GM12878 (cell line): Measurements from ENCODE around the gene DIP2C.

Experiments
- CREB1 ChIP-seq: IDR thresholded peaks from 2 replicates; pipeline ENCODE4 v1.6.1; 2012; ENCODE audit warnings: low read depth, mild to moderate bottlenecking, inconsistent platforms
- EP300 ChIP-seq, 2 experiments: fragments of 150-350 bp in 1 of 2; IDR thresholded peaks; 2 replicates each; pipeline ENCODE4 v1.6.1; 2011 to 2012; ENCODE audit warnings: low read depth in 2 of 2, low read length in 2 of 2, borderline replicate concordance in 1 of 2, improper control_type of control experiment in 1 of 2, inconsistent platforms in 1 of 2; ENCODE audit not compliant: control insufficient read depth in 1 of 2
- ETV6 ChIP-seq, 2 experiments: fragments of 450-650 bp in 1 of 2; IDR thresholded peaks in 1 of 2; conservative IDR thresholded peaks in 1 of 2; 2 replicates each; pipeline ENCODE4 v1.6.1; 2014; ENCODE audit warnings: antibody characterized with exemption in 1 of 2, borderline replicate concordance in 1 of 2, low read depth in 1 of 2, mild to moderate bottlenecking in 1 of 2, moderate library complexity in 1 of 2
- JUND ChIP-seq: IDR thresholded peaks from 2 replicates; pipeline ENCODE4 v1.6.1; 2012; ENCODE audit warnings: low read depth, mild to moderate bottlenecking, low read length, improper control_type of control experiment, moderate library complexity
- PAX5 ChIP-seq: IDR thresholded peaks from 2 replicates; pipeline ENCODE4 v1.6.1; 2011; ENCODE audit warnings: low read depth, low read length, borderline replicate concordance
- POLR2AphosphoS2 ChIP-seq: IDR thresholded peaks from 2 replicates; pipeline ENCODE4 v1.6.1; 2011; ENCODE audit warnings: low read depth, mild to moderate bottlenecking, low read length, improper control_type of control experiment, moderate library complexity
- RELA ChIP-seq: fragments of 450-650 bp; IDR thresholded peaks from 2 replicates; pipeline ENCODE4 v1.8.0; 2014; ENCODE audit warnings: borderline replicate concordance; ENCODE audit not compliant: partially characterized antibody
- SIN3A ChIP-seq: IDR thresholded peaks from 2 replicates; pipeline ENCODE4 v1.6.1; 2012; ENCODE audit warnings: low read depth, low read length, improper control_type of control experiment
- SREBF2 ChIP-seq: IDR thresholded peaks from 2 replicates; pipeline ENCODE4 v1.6.1; 2012; ENCODE audit warnings: mild to moderate bottlenecking, low read length
- TCF12 ChIP-seq: IDR thresholded peaks from 2 replicates; pipeline ENCODE4 v1.6.1; 2011; ENCODE audit warnings: low read depth, mild to moderate bottlenecking, low read length
- YY1 ChIP-seq: IDR thresholded peaks from 2 replicates; pipeline ENCODE4 v1.6.1; 2011; ENCODE audit warnings: low read depth, mild to moderate bottlenecking, low read length
- ZNF274 ChIP-seq: IDR thresholded peaks from one replicate; pipeline ENCODE4 v1.8.0; 2011; ENCODE audit not compliant: insufficient read length, insufficient read depth
- TF ChIP-seq, protein P1 (sequence below), 3 experiments: IDR thresholded peaks in 2 of 3; conservative IDR thresholded peaks in 1 of 3; 2 replicates each; pipeline ENCODE4 v1.5.1; 2011; ENCODE audit warnings: low read depth in 3 of 3, low read length in 3 of 3, mild to moderate bottlenecking in 3 of 3, control low read depth in 2 of 3, moderate library complexity in 2 of 3, inconsistent platforms in 1 of 3, mixed read lengths in 1 of 3; ENCODE audit not compliant: control insufficient read depth in 2 of 3, insufficient read depth in 1 of 3; ENCODE audit errors: extremely low read depth in 1 of 3
- TF ChIP-seq, protein P2 (sequence below): fragments of 450-650 bp; IDR thresholded peaks from 2 replicates; pipeline ENCODE4 v1.6.1; 2017; ENCODE audit warnings: mild to moderate bottlenecking

DNA sequence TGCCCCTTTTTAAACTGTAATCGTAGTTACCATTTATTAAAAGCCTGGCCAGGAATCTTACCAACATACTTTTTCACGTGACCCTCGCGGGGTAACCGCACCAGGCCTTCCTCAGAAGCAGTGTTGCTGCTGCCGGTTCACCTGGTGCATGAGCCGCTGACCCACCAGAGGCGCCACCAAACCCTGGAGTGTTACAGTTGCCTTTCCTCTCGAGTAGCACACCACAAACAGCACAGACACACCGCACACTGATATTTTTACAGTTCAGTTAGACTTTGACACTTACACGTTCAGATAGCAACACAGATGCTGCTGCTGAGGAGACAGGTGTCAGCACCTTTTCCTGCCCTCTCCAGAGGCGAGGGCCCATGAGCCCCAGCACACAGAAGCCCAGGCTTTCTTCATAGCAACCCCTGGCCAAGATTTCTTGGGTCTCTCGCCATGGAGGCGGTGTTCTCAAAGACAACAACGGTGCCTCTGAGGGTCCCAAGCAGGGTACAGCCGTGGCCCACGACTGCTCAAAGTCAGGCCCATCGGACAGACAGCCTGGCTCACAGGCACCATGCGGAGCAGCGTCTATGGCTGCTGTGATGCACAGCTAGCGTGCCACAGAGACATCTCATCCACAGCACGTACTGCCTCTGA is 123.1 kb downstream of the DIP2C start:
- TF ChIP-seq JUND (no peak), POLR2AphosphoS2 (no peak), ZNF274 (no peak), RELA (no peak), PAX5 (no peak), SREBF2 (no peak), TCF12 (no peak), EP300 (IDR thresholded peaks at IDR 0.05; ENCODE audit: borderline replicate concordance in 1 of 2, control insufficient read depth in 1 of 2, low read depth in 2 of 2, low read length in 2 of 2) (no peak), CREB1 (no peak), ETV6 (conservative IDR thresholded peaks at IDR 0.05 in 1 of 2, IDR thresholded peaks at IDR 0.05 in 1 of 2; ENCODE audit: borderline replicate concordance in 1 of 2, low read depth in 1 of 2) (no peak), SIN3A (no peak), YY1 (no peak)
- TF ChIP-seq, protein P1, sequence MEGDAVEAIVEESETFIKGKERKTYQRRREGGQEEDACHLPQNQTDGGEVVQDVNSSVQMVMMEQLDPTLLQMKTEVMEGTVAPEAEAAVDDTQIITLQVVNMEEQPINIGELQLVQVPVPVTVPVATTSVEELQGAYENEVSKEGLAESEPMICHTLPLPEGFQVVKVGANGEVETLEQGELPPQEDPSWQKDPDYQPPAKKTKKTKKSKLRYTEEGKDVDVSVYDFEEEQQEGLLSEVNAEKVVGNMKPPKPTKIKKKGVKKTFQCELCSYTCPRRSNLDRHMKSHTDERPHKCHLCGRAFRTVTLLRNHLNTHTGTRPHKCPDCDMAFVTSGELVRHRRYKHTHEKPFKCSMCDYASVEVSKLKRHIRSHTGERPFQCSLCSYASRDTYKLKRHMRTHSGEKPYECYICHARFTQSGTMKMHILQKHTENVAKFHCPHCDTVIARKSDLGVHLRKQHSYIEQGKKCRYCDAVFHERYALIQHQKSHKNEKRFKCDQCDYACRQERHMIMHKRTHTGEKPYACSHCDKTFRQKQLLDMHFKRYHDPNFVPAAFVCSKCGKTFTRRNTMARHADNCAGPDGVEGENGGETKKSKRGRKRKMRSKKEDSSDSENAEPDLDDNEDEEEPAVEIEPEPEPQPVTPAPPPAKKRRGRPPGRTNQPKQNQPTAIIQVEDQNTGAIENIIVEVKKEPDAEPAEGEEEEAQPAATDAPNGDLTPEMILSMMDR (IDR thresholded peaks at IDR 0.05 in 2 of 3, conservative IDR thresholded peaks at IDR 0.05 in 1 of 3; ENCODE audit: control insufficient read depth in 2 of 3, extremely low read depth in 1 of 3, insufficient read depth in 1 of 3, low read depth in 3 of 3, low read length in 3 of 3) = no peak
- TF ChIP-seq, protein P2, sequence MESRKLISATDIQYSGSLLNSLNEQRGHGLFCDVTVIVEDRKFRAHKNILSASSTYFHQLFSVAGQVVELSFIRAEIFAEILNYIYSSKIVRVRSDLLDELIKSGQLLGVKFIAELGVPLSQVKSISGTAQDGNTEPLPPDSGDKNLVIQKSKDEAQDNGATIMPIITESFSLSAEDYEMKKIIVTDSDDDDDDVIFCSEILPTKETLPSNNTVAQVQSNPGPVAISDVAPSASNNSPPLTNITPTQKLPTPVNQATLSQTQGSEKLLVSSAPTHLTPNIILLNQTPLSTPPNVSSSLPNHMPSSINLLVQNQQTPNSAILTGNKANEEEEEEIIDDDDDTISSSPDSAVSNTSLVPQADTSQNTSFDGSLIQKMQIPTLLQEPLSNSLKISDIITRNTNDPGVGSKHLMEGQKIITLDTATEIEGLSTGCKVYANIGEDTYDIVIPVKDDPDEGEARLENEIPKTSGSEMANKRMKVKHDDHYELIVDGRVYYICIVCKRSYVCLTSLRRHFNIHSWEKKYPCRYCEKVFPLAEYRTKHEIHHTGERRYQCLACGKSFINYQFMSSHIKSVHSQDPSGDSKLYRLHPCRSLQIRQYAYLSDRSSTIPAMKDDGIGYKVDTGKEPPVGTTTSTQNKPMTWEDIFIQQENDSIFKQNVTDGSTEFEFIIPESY = no peak
